Prostate gland (tissue), 2 donors: ENCODE results near the gene TMPRSS9. TPM values are rescaled to one million over a fixed set of nuclear protein-coding genes. Genes with fewer than 3 reads are reported as not detected.

Source experiments
- DNase-seq: peaks from one replicate; pipeline ENCODE4 v3.0.0-alpha.2; 2019; ENCODE audit warnings: low spot score
- H3K27ac ChIP-seq, 2 donors: fragments of 200-600 bp; sonication (generic); 2 replicates each; pipeline ENCODE4 v1.5.1; 2017 to 2019
- H3K27me3 ChIP-seq: fragments of 200-600 bp; sonication (generic); replicated peaks from 2 replicates; pipeline ENCODE4 v1.5.1; 2019; ENCODE audit not compliant: insufficient read depth
- H3K36me3 ChIP-seq, 2 donors: fragments of 200-600 bp; sonication (generic); 1 replicate in 1 of 2; 2 replicates in 1 of 2; pipeline versions ENCODE4 v1.5.1 to v1.8.1; 2017 to 2019
- H3K4me1 ChIP-seq: fragments of 200-600 bp; sonication (generic); replicated peaks from 2 replicates; pipeline ENCODE4 v1.5.1; 2019
- H3K4me3 ChIP-seq, 2 donors: fragments of 200-600 bp; sonication (generic); 2 replicates each; pipeline ENCODE4 v1.5.1; 2017 to 2019
- H3K9me3 ChIP-seq: fragments of 200-600 bp; sonication (generic); 2 replicates; pipeline ENCODE4 v1.5.1; 2017
- POLR2A ChIP-seq: fragments of 450-650 bp; IDR thresholded peaks from one replicate; pipeline ENCODE4 v1.6.1; 2016; ENCODE audit warnings: antibody characterized with exemption, mild to moderate bottlenecking
- POLR2AphosphoS5 ChIP-seq: sonication (generic); formaldehyde crosslinking; IDR thresholded peaks from one replicate; pipeline ENCODE4 v1.6.1; 2017; ENCODE audit warnings: antibody characterized with exemption
- WGBS: methylation state at CpG from one replicate; pipeline ENCODE4 v1.1.5; 2018; 5-methylcytosine and 5-hydroxymethylcytosine counted together
- intact Hi-C: fragments of 100-400 bp; cut with DNase I; formaldehyde crosslinking; loops from one replicate; pipeline ENCODE4 v1.14.2; 2022
- total RNA-seq, 2 donors: library from RNA; depleted of rRNA; stranded (reverse); fragments of >200 nt; gene quantifications; one replicate each; pipeline ENCODE4 v1.1.0, GENCODE V29; 2016
- TF ChIP-seq, protein P1 (sequence below), 4 experiments: fragments of 200-600 bp in 2 of 4; fragments of 450-650 bp in 2 of 4; sonication (generic) in 2 of 4; IDR thresholded peaks; 1 replicate in 3 of 4; 2 replicates in 1 of 4; pipeline ENCODE4 v1.5.1; 2016 to 2019; ENCODE audit warnings: antibody characterized with exemption in 4 of 4, mild to moderate bottlenecking in 2 of 4, moderate library complexity in 2 of 4

The TMPRSS9 gene
- total RNA-seq, 2 donors from 2014 or later: 0.14 to 2.2 TPM

DNA sequence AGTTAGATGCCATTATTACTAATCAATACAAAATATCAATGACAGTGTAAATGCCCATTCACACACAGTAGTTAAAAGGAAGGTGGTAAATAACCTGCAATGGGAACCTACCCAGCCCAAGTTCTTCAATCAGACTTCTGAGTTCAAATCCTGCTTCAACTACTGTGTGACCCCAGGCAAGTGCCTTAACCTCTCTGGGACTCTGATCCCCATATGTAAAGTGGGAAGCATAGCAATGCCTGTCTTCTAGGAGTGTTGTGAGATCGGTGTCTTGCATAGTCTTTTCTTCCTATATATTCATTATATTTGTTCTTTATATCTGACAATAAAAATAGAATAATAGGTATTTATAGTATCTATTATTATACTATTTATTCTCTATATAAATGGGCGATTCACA, 60.4 kb downstream of the TMPRSS9 start:
- TF ChIP-seq POLR2A (no peak), POLR2AphosphoS5 (no peak)
- TF ChIP-seq, protein P1, sequence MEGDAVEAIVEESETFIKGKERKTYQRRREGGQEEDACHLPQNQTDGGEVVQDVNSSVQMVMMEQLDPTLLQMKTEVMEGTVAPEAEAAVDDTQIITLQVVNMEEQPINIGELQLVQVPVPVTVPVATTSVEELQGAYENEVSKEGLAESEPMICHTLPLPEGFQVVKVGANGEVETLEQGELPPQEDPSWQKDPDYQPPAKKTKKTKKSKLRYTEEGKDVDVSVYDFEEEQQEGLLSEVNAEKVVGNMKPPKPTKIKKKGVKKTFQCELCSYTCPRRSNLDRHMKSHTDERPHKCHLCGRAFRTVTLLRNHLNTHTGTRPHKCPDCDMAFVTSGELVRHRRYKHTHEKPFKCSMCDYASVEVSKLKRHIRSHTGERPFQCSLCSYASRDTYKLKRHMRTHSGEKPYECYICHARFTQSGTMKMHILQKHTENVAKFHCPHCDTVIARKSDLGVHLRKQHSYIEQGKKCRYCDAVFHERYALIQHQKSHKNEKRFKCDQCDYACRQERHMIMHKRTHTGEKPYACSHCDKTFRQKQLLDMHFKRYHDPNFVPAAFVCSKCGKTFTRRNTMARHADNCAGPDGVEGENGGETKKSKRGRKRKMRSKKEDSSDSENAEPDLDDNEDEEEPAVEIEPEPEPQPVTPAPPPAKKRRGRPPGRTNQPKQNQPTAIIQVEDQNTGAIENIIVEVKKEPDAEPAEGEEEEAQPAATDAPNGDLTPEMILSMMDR (IDR thresholded peaks at IDR 0.05): no peak
- Histone ChIP-seq H3K27ac (no peak overlapping the region), H3K9me3 (no peaks in the 10 kb centered on the region), H3K4me3 (no peak overlapping the region), H3K27me3 (no peaks in the 10 kb centered on the region), H3K36me3 (peaks cover 0 to 3% of the 10 kb centered on the region in 2 donors), H3K4me1 (peaks cover 1% of the 10 kb centered on the region)
- no peak for DNase-seq
- intact Hi-C loops: no loop called here
- WGBS: 88% methylated on average over 2 of the region's 2 CpGs

DNA sequence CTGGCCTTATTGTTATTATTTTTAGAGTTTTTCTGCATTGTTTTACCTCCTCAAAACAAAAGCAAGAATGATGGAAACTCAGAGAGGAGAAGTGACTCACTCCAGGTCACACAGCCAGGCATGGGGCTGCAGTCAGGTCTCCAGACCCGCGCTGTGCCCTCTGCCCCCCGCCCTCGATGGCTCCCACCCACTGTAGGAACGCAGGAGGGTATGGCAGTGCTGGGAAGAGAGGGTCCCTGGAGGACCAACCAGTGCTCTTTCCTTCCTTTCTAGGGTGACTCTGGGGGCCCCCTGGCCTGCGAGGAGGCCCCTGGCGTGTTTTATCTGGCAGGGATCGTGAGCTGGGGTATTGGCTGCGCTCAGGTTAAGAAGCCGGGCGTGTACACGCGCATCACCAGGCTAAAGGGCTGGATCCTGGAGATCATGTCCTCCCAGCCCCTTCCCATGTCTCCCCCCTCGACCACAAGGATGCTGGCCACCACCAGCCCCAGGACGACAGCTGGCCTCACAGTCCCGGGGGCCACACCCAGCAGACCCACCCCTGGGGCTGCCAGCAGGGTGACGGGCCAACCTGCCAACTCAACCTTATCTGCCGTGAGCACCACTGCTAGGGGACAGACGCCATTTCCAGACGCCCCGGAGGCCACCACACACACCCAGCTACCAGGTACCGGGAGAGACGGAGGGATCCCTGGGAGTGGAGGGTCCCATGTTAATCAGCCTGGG, 61.7 kb downstream of the TMPRSS9 start:
- WGBS: 91% methylated on average over 23 of the region's 23 CpGs

DNA sequence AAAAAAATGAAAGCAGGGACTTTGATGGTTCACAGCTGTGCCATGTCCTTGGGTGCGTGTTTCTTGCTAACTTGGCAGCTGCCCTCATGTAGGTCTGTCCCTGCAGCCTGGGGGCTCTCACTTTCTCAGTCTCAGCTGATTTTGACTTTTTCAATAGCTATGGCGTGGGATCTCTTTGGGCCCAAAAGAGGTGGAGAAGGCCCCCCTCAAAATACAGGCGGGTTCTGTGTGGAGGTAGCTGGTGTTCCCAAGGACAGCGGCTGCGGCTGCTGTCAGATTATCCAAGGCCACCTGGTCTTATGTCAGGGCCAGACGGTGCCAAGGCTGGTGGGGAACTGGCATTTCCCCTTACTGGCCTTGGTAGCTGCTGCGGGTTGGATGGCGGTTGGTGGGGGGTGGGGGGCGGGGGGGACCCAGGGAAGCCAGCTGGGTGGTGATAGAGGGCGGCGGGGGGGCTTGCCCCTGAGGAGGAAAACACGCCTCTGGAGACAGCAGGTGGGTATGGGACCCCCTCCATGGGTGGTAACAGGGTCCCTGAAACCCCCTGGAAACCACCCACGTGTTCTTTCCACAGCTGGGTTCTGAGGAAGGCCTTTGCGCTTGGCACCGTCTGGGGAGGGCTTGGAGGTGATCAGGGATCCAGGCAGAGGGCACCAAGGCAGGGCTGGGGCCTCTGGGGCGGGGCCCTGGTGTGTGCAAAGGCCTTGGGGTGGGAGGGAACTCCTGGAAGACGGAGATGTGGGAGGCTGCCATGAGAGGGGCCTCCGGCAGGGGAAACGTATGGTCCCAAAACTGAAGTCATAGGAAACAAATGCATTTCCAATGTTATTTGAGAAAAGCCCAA, 63.2 kb downstream of the TMPRSS9 start:
- Histone ChIP-seq H3K36me3 (peaks cover 0 to 3% of the 10 kb centered on the region in 2 donors), H3K9me3 (no peaks in the 10 kb centered on the region), H3K4me3 (no peak overlapping the region), H3K27ac (no peak overlapping the region), H3K27me3 (no peaks in the 10 kb centered on the region), H3K4me1 (peaks cover 15% of the 10 kb centered on the region)
- TF ChIP-seq POLR2AphosphoS5: no peak
- TF ChIP-seq, protein P1 (IDR thresholded peaks at IDR 0.05): no peak
- no peak for TF ChIP-seq POLR2A
- intact Hi-C loops: no loop called here
- WGBS: 68% methylated on average over 19 of the region's 19 CpGs
- no peak for DNase-seq

More for the DNA sequence above, 61.7 kb downstream of the TMPRSS9 start:
- DNase-seq: no peak
- TF ChIP-seq POLR2AphosphoS5 (no peak), POLR2A (no peak)
- TF ChIP-seq, protein P1 (IDR thresholded peaks at IDR 0.05): no peak
- Histone ChIP-seq H3K27ac (no peak overlapping the region), H3K4me1 (peaks cover 14% of the 10 kb centered on the region), H3K9me3 (no peaks in the 10 kb centered on the region), H3K36me3 (peaks cover 0 to 3% of the 10 kb centered on the region in 2 donors), H3K4me3 (no peak overlapping the region), H3K27me3 (no peaks in the 10 kb centered on the region)
- intact Hi-C loops: no loop called here

DNA sequence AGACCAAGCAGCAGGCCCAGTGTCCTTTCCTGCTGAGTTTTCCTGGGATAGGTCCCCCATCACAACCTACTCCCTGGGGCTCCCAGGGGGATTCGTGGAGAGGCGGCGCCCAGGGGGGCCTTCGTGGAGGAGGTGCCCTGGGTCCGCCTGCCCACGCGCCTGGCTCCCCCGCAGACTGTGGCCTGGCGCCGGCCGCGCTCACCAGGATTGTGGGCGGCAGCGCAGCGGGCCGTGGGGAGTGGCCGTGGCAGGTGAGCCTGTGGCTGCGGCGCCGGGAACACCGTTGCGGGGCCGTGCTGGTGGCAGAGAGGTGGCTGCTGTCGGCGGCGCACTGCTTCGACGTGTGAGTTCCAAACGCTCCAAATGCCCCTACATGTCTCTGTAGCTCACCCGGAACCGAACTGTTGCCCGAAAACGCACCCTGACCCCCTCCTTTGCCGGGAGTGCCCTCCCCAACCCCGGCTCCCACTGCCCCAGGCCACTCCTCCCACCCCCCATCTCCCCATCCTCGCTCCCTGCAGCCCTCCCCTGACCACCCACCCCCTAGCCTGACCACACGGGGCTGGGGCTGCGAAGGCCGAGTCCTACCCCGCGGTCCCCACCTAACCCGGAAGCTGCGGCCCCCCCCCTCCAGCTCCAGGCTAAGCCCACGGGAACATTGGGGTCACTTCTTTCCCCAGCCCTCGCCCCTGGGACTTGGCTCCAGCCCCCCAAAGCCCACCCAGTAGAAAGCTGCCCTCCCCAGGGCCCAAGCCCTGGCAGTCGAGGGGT, 64.0 kb downstream of the TMPRSS9 start:
- intact Hi-C loops: no loop called here
- whole genome bisulfite sequencing: 89% methylated on average over 46 of the region's 46 CpGs
- peaks cover 0 to 3% of the 10 kb centered on the region in 2 donors for H3K36me3 ChIP-seq
- H3K4me1 ChIP-seq: peaks cover 15% of the 10 kb centered on the region
- DNase-seq: no peak
- TF ChIP-seq POLR2AphosphoS5: no peak
- TF ChIP-seq, protein P1 (IDR thresholded peaks at IDR 0.05): no peak
- TF ChIP-seq POLR2A: no peak
- H3K27me3 ChIP-seq: no peaks in the 10 kb centered on the region
- no peak overlapping the region for H3K4me3 ChIP-seq
- H3K9me3 ChIP-seq: no peaks in the 10 kb centered on the region
- H3K27ac ChIP-seq: no peak overlapping the region
